Pons (tissue), 1 donor: ENCODE results near the gene DPP10.
A peak's percentile ranks its signal among the peaks of the same experiment; 100 is the strongest.
"Not testable (repeated sequence)": the region's sequence is repeated elsewhere in the genome, so short reads cannot be mapped to it uniquely, and the experiment has no call there.

Experiments
- DNase-seq: peaks from one replicate; pipeline ENCODE4 v3.0.0-alpha.2; 2016; ENCODE audit warnings: low spot score

DPP10 gene

GRCh38 chr2:114968748-114969400 lies 526.4 kb downstream of the DPP10 start:
- no peak for DNase-seq

- DNase-seq = not testable (repeated sequence)
These were observed 561.9 kb downstream of the DPP10 start for GRCh38 chr2:115004321-115004720.

GRCh38 chr2:115011721-115012120 lies 569.3 kb downstream of the DPP10 start:
- no peak for DNase-seq

GRCh38 chr2:115022013-115022412 lies 579.6 kb downstream of the DPP10 start:
- DNase-seq = not testable (repeated sequence)

- no peak for DNase-seq
These were observed 592.4 kb downstream of the DPP10 start for GRCh38 chr2:115034801-115035200.

GRCh38 chr2:115036818-115037217 lies 594.4 kb downstream of the DPP10 start:
- no peak for DNase-seq

GRCh38 chr2:115057473-115057872 lies 615.0 kb downstream of the DPP10 start:
- no peak for DNase-seq

- no peak for DNase-seq
These were observed 627.6 kb downstream of the DPP10 start for GRCh38 chr2:115070002-115070401.

- DNase-seq = no peak
These were observed 629.1 kb downstream of the DPP10 start for GRCh38 chr2:115071534-115071933.

GRCh38 chr2:115075800-115076199 lies 633.4 kb downstream of the DPP10 start:
- no peak for DNase-seq

- DNase-seq = no peak
These were observed 635.2 kb downstream of the DPP10 start for GRCh38 chr2:115077626-115078025.

GRCh38 chr2:115083225-115083624 lies 640.8 kb downstream of the DPP10 start:
- peak; percentile 49 for DNase-seq

GRCh38 chr2:115083711-115084110 lies 641.3 kb downstream of the DPP10 start:
- DNase-seq = no peak

GRCh38 chr2:115084446-115084845 lies 642.0 kb downstream of the DPP10 start:
- DNase-seq = peak; percentile 17

GRCh38 chr2:115086051-115086620 lies 643.7 kb downstream of the DPP10 start:
- DNase-seq = not testable (repeated sequence)

GRCh38 chr2:115094441-115094840 lies 652.0 kb downstream of the DPP10 start:
- no peak for DNase-seq

GRCh38 chr2:115105966-115106365 lies 663.5 kb downstream of the DPP10 start:
- no peak for DNase-seq

GRCh38 chr2:115115135-115115534 lies 672.7 kb downstream of the DPP10 start:
- no peak for DNase-seq

GRCh38 chr2:115118306-115118705 lies 675.9 kb downstream of the DPP10 start:
- no peak for DNase-seq

GRCh38 chr2:115119086-115119485 lies 676.6 kb downstream of the DPP10 start:
- no peak for DNase-seq

- DNase-seq = no peak
These were observed 680.3 kb downstream of the DPP10 start for GRCh38 chr2:115122701-115123100.

GRCh38 chr2:115124817-115125216 lies 682.4 kb downstream of the DPP10 start:
- DNase-seq = no peak

- no peak for DNase-seq
These were observed 687.1 kb downstream of the DPP10 start for GRCh38 chr2:115129536-115129935.

GRCh38 chr2:115160531-115161080 lies 718.2 kb downstream of the DPP10 start:
- DNase-seq = no peak
